ENCODE measurements around the gene CABP4. TPM values are rescaled to one million over a fixed set of nuclear protein-coding genes. Genes with fewer than 3 reads are reported as not detected.

The CABP4 gene
- total RNA-seq, 1 donor from 2014 or later, result 0.52 TPM

GRCh38 chr11:67410984-67411784 is 44.0 kb upstream of the CABP4 start:
- no peaks in the 10 kb centered on the region for H3K9me3 ChIP-seq (ENCODE audit: control insufficient read depth in 3 of 3, low read length in 3 of 3)
- H3K4me1 ChIP-seq (ENCODE audit: control insufficient read depth in 3 of 3, insufficient read depth in 3 of 3, low read length in 3 of 3), result peaks cover 14 to 26% (median 22%) of the 10 kb centered on the region in 3 donors
- no peaks in the 10 kb centered on the region for H3K36me3 ChIP-seq (ENCODE audit: control insufficient read depth in 3 of 3, insufficient read depth in 3 of 3, low read length in 3 of 3)
- H3K27ac ChIP-seq (ENCODE audit: low read depth, low read length), result no peak overlapping the region
- H3K9ac ChIP-seq (ENCODE audit: low read depth in 1 of 3, low read length in 3 of 3), result peak overlapping the region in 1 of 3 donors; percentile 3
- peaks cover 42 to 60% (median 44%) of the 10 kb centered on the region in 3 donors for H3K27me3 ChIP-seq (ENCODE audit: control insufficient read depth in 3 of 3, insufficient read depth in 3 of 3, low read length in 3 of 3)
- no peak overlapping the region for H3K4me3 ChIP-seq (ENCODE audit: low read length in 3 of 3)

DNA sequence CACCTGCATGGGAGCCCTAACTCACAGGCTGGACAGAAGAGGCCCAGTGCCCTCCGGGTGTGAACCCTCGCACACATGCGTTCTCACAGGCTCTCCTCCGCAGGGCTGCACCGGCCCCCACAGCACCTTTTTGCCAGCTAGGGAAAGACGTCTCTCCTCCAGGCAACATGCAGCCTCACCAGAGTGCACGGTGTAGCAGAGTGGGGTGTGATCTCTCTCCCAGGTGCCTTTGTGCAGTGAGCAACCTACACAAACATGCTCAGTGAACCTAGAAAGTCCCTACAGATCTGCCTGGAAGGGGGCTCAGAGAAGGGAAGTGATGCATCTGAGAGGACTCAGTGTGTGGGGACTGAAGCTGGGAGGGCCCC is 43.4 kb upstream of the CABP4 start:
- Histone ChIP-seq H3K4me3 (ENCODE audit: low read length in 3 of 3) (no peak overlapping the region), H3K4me1 (ENCODE audit: control insufficient read depth in 3 of 3, insufficient read depth in 3 of 3, low read length in 3 of 3) (peaks cover 20 to 32% (median 28%) of the 10 kb centered on the region in 3 donors), H3K36me3 (ENCODE audit: control insufficient read depth in 3 of 3, insufficient read depth in 3 of 3, low read length in 3 of 3) (no peaks in the 10 kb centered on the region), H3K27me3 (ENCODE audit: control insufficient read depth in 3 of 3, insufficient read depth in 3 of 3, low read length in 3 of 3) (peaks cover 42 to 58% (median 44%) of the 10 kb centered on the region in 3 donors), H3K27ac (ENCODE audit: low read depth, low read length) (no peak overlapping the region), H3K9me3 (ENCODE audit: control insufficient read depth in 3 of 3, low read length in 3 of 3) (no peaks in the 10 kb centered on the region), H3K9ac (ENCODE audit: low read depth in 1 of 3, low read length in 3 of 3) (no peak overlapping the region)

GRCh38 chr11:67412495-67413179 is 42.5 kb upstream of the CABP4 start:
- Histone ChIP-seq H3K36me3 (ENCODE audit: control insufficient read depth in 3 of 3, insufficient read depth in 3 of 3, low read length in 3 of 3) (no peaks in the 10 kb centered on the region), H3K27ac (ENCODE audit: low read depth, low read length) (no peak overlapping the region), H3K9ac (ENCODE audit: low read depth in 1 of 3, low read length in 3 of 3) (no peak overlapping the region), H3K4me3 (ENCODE audit: low read length in 3 of 3) (no peak overlapping the region), H3K27me3 (ENCODE audit: control insufficient read depth in 3 of 3, insufficient read depth in 3 of 3, low read length in 3 of 3) (peaks cover 39 to 50% (median 44%) of the 10 kb centered on the region in 3 donors), H3K4me1 (ENCODE audit: control insufficient read depth in 3 of 3, insufficient read depth in 3 of 3, low read length in 3 of 3) (peaks cover 26 to 41% (median 32%) of the 10 kb centered on the region in 3 donors), H3K9me3 (ENCODE audit: control insufficient read depth in 3 of 3, low read length in 3 of 3) (no peaks in the 10 kb centered on the region)

DNA sequence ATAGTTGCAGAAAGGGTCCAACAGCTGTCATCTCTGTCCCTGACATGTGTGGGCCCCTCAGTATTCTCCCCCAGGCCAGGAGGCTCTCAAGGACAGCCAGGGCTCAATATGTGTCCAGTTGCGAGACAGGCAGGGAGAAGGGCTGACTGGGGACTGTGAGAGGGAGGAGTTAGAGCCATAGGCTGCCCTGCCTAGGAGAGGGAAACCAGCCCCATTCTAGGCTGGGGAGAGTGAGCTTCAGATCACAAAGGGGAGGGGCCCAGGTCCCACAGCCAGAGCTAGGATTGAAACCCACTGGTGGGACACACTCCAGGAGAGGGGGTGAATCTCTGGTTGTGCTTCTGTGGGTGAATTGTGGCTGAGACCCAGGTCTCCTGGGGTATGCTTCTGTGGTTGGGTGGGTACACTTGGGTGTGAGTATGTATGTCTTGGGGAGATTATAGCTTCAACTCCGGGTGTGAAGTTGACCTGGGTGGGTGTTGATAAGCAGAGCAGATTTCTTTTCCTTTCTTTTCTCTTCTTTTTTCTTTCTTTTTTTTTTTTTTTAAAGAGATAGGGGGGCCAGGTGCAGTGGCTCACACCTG is 41.8 kb upstream of the CABP4 start:
- Histone ChIP-seq H3K4me1 (ENCODE audit: control insufficient read depth in 3 of 3, insufficient read depth in 3 of 3, low read length in 3 of 3) (peaks cover 32 to 48% (median 39%) of the 10 kb centered on the region in 3 donors), H3K27ac (ENCODE audit: low read depth, low read length) (no peak overlapping the region), H3K4me3 (ENCODE audit: low read length in 3 of 3) (no peak overlapping the region), H3K36me3 (ENCODE audit: control insufficient read depth in 3 of 3, insufficient read depth in 3 of 3, low read length in 3 of 3) (no peaks in the 10 kb centered on the region), H3K9ac (ENCODE audit: low read depth in 1 of 3, low read length in 3 of 3) (peak overlapping the region in 1 of 3 donors; percentile 3), H3K27me3 (ENCODE audit: control insufficient read depth in 3 of 3, insufficient read depth in 3 of 3, low read length in 3 of 3) (peaks cover 33 to 44% (median 43%) of the 10 kb centered on the region in 3 donors), H3K9me3 (ENCODE audit: control insufficient read depth in 3 of 3, low read length in 3 of 3) (no peaks in the 10 kb centered on the region)

GRCh38 chr11:67415501-67416304 is 39.5 kb upstream of the CABP4 start, which contains the start of gene CARNS1:
CARNS1 (plus strand) TSS chr11:67415678; CDS start chr11:67416200, 522 bp downstream.
- Histone ChIP-seq H3K9me3 (ENCODE audit: control insufficient read depth in 3 of 3, low read length in 3 of 3) (no peaks in the 10 kb centered on the region), H3K4me3 (ENCODE audit: low read length in 3 of 3) (peak within 1 kb of the TSS; percentile 71 to 77 (median 73)), H3K27me3 (ENCODE audit: control insufficient read depth in 3 of 3, insufficient read depth in 3 of 3, low read length in 3 of 3) (peaks cover 10 to 26% (median 20%) of the 10 kb centered on the region in 3 donors), H3K4me1 (ENCODE audit: control insufficient read depth in 3 of 3, insufficient read depth in 3 of 3, low read length in 3 of 3) (peaks cover 52 to 54% (median 52%) of the 10 kb centered on the region in 3 donors), H3K27ac (ENCODE audit: low read depth, low read length) (peak within 1 kb of the TSS; percentile 91), H3K9ac (ENCODE audit: low read depth in 1 of 3, low read length in 3 of 3) (peak within 1 kb of the TSS; percentile 67 to 94 (median 82)), H3K36me3 (ENCODE audit: control insufficient read depth in 3 of 3, insufficient read depth in 3 of 3, low read length in 3 of 3) (no peaks in the 10 kb centered on the region)

- H3K27ac ChIP-seq (ENCODE audit: low read depth, low read length), result peak overlapping the region; percentile 91
- peak overlapping the region; percentile 67 to 94 (median 82) for H3K9ac ChIP-seq (ENCODE audit: low read depth in 1 of 3, low read length in 3 of 3)
- no peaks in the 10 kb centered on the region for H3K36me3 ChIP-seq (ENCODE audit: control insufficient read depth in 3 of 3, insufficient read depth in 3 of 3, low read length in 3 of 3)
- peak overlapping the region; percentile 71 to 77 (median 73) for H3K4me3 ChIP-seq (ENCODE audit: low read length in 3 of 3)
- peaks cover 4 to 16% (median 11%) of the 10 kb centered on the region in 3 donors for H3K27me3 ChIP-seq (ENCODE audit: control insufficient read depth in 3 of 3, insufficient read depth in 3 of 3, low read length in 3 of 3)
- H3K4me1 ChIP-seq (ENCODE audit: control insufficient read depth in 3 of 3, insufficient read depth in 3 of 3, low read length in 3 of 3), result peaks cover 52 to 54% (median 54%) of the 10 kb centered on the region in 3 donors
- H3K9me3 ChIP-seq (ENCODE audit: control insufficient read depth in 3 of 3, low read length in 3 of 3), result no peaks in the 10 kb centered on the region
Measured at GRCh38 chr11:67416416-67417335, 38.5 kb upstream of the CABP4 start.

GRCh38 chr11:67417425-67417824 is 37.7 kb upstream of the CABP4 start:
- Histone ChIP-seq H3K36me3 (ENCODE audit: control insufficient read depth in 3 of 3, insufficient read depth in 3 of 3, low read length in 3 of 3) (peaks cover 0 to under 1% (median 0%) of the 10 kb centered on the region in 3 donors), H3K9me3 (ENCODE audit: control insufficient read depth in 3 of 3, low read length in 3 of 3) (no peaks in the 10 kb centered on the region), H3K27ac (ENCODE audit: low read depth, low read length) (peak overlapping the region; percentile 91), H3K4me3 (ENCODE audit: low read length in 3 of 3) (peak overlapping the region; percentile 58 to 73 (median 71)), H3K4me1 (ENCODE audit: control insufficient read depth in 3 of 3, insufficient read depth in 3 of 3, low read length in 3 of 3) (peaks cover 52 to 54% (median 54%) of the 10 kb centered on the region in 3 donors), H3K27me3 (ENCODE audit: control insufficient read depth in 3 of 3, insufficient read depth in 3 of 3, low read length in 3 of 3) (peaks cover 0 to 10% (median 4%) of the 10 kb centered on the region in 3 donors), H3K9ac (ENCODE audit: low read depth in 1 of 3, low read length in 3 of 3) (peak overlapping the region; percentile 67 to 94 (median 82))

GRCh38 chr11:67418476-67419281 is 36.5 kb upstream of the CABP4 start:
- H3K27me3 ChIP-seq (ENCODE audit: control insufficient read depth in 3 of 3, insufficient read depth in 3 of 3, low read length in 3 of 3), result peaks cover 0 to 5% (median 0%) of the 10 kb centered on the region in 3 donors
- peak overlapping the region; percentile 91 for H3K27ac ChIP-seq (ENCODE audit: low read depth, low read length)
- H3K9me3 ChIP-seq (ENCODE audit: control insufficient read depth in 3 of 3, low read length in 3 of 3), result no peaks in the 10 kb centered on the region
- peaks cover 52 to 59% (median 54%) of the 10 kb centered on the region in 3 donors for H3K4me1 ChIP-seq (ENCODE audit: control insufficient read depth in 3 of 3, insufficient read depth in 3 of 3, low read length in 3 of 3)
- peaks cover 0 to 6% (median 4%) of the 10 kb centered on the region in 3 donors for H3K36me3 ChIP-seq (ENCODE audit: control insufficient read depth in 3 of 3, insufficient read depth in 3 of 3, low read length in 3 of 3)
- peak overlapping the region; percentile 59 to 81 (median 76) for H3K4me3 ChIP-seq (ENCODE audit: low read length in 3 of 3)
- H3K9ac ChIP-seq (ENCODE audit: low read depth in 1 of 3, low read length in 3 of 3), result peak overlapping the region; percentile 75 to 94 (median 82)

All from skeletal muscle tissue (tissue), 4 donors.